Measurements from ENCODE around the gene UTP4. TPM values are rescaled to one million over a fixed set of nuclear protein-coding genes. Genes with fewer than 3 reads are reported as not detected.

The UTP4 gene
- total and polyA plus RNA-seq, 2 donors (not counting 3 experiments of a cell fraction or from before 2014, with no cell fraction given): 56.1 to 59.5 TPM

DNA sequence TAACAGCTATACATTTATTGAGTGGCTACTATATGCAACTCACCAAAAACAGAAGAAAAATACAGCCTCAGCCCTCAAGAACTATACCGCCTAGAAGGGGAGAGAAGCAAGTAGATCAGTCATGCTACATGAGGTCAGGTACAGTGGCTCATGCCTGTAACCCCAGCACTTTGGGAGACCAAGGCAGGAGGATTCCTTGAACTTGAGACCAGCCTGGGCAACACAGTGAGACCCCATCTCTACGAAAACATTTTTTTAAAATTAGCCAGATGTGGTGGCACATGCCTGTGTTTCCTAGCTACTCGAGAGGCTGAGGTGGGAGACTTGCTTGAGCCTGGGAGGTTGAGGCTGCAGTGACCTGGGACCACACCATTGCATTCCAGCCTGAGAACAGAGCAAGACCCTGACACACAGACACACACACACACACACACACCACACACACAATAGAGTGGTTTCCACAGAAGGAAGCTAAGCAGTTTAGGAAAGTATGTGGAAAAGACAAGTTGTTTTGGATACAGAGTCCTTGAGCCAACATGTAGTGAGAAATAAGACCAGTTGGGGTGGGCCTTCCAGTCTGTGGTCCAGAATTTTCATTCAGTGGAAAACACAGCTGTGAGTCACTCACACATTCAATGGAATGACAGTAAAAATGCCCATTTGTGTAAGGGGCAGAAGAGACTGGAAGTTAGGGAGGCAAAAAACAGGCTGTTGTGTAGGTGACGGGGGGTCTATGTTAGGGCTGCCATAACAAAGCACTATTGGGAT is 43.8 kb downstream of the UTP4 start:
- no peaks in the 10 kb centered on the region for H3K9me1 ChIP-seq (replicated peaks; ENCODE audit: control insufficient read depth, extremely low read depth, insufficient read depth, low read length)
- no peak overlapping the region for H2AFZ ChIP-seq (ENCODE audit: low read depth, low read length)
- FAIRE-seq (no peak), DNase-seq (ENCODE audit: low read depth, low spot score) (peak; percentile 29)
- no peaks in the 10 kb centered on the region for H3K9me3 ChIP-seq (replicated peaks; ENCODE audit: control insufficient read depth, insufficient read depth, low read length)
- no peaks in the 10 kb centered on the region for H4K20me1 ChIP-seq (replicated peaks; ENCODE audit: control insufficient read depth, extremely low read depth, insufficient read depth, low read length)
- POLR2A ChIA-PET: no interaction called here
- peaks cover 20% of the 10 kb centered on the region for H3K4me1 ChIP-seq (ENCODE audit: control insufficient read depth, extremely low read depth, insufficient read depth, low read length)
- H3K79me2 ChIP-seq (ENCODE audit: control insufficient read depth, insufficient read depth, low read length): no peaks in the 10 kb centered on the region
- BruUV-seq (replicated peaks): no TSS peak
- H3K4me2 ChIP-seq (ENCODE audit: insufficient read depth, low read length): no peak overlapping the region
- H3K9ac ChIP-seq (replicated peaks; ENCODE audit: extremely low read depth, insufficient read depth, low read length): no peak overlapping the region
- CTCF ChIA-PET: interaction anchor here (0.7 to 1.4 kb wide), 4 partner anchors 9 to 41 kb away, joined by 3 to 5 read pairs (median 4); partner anchors contain the start of gene SNTB2
- dilution Hi-C loops (cut with MboI; ENCODE audit: extremely low pct_ligation_motif_present, low sequenced_read_pairs) (no loop called here), intact Hi-C loops (cut with micrococcal nuclease) (no loop called here)
- H3K4me3 ChIP-seq (replicated peaks in 1 of 3; ENCODE audit: insufficient read depth in 1 of 3, low read depth in 1 of 3, low read length in 3 of 3): no peak overlapping the region
- TF ChIP-seq JUN (IDR thresholded peaks at IDR 0.05; ENCODE audit: borderline replicate concordance, insufficient read depth, insufficient read length, low read depth) (no peak), EZH2 (IDR thresholded peaks at IDR 0.05; ENCODE audit: borderline replicate concordance, low read depth, low read length, severe bottlenecking) (no peak), GATA2 (IDR thresholded peaks at IDR 0.05; ENCODE audit: insufficient read depth, insufficient read length, low read depth, low read length) (no peak), FOS (IDR thresholded peaks at IDR 0.05; ENCODE audit: borderline replicate concordance, insufficient read depth, low read length) (no peak), POLR2AphosphoS5 (IDR thresholded peaks at IDR 0.05; ENCODE audit: insufficient read depth, low read depth, low read length) (no peak), MYC (IDR thresholded peaks at IDR 0.05; ENCODE audit: low read depth, low read length) (no peak), POLR2A (IDR thresholded peaks at IDR 0.05; ENCODE audit: low read depth, low read length) (no peak)
- TF ChIP-seq, protein P1, sequence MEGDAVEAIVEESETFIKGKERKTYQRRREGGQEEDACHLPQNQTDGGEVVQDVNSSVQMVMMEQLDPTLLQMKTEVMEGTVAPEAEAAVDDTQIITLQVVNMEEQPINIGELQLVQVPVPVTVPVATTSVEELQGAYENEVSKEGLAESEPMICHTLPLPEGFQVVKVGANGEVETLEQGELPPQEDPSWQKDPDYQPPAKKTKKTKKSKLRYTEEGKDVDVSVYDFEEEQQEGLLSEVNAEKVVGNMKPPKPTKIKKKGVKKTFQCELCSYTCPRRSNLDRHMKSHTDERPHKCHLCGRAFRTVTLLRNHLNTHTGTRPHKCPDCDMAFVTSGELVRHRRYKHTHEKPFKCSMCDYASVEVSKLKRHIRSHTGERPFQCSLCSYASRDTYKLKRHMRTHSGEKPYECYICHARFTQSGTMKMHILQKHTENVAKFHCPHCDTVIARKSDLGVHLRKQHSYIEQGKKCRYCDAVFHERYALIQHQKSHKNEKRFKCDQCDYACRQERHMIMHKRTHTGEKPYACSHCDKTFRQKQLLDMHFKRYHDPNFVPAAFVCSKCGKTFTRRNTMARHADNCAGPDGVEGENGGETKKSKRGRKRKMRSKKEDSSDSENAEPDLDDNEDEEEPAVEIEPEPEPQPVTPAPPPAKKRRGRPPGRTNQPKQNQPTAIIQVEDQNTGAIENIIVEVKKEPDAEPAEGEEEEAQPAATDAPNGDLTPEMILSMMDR (IDR thresholded peaks at IDR 0.05; ENCODE audit: extremely low read depth in 1 of 2, insufficient read depth in 1 of 2, low read depth in 1 of 2, low read length in 2 of 2): no peak
- TF ChIP-seq, protein P2, sequence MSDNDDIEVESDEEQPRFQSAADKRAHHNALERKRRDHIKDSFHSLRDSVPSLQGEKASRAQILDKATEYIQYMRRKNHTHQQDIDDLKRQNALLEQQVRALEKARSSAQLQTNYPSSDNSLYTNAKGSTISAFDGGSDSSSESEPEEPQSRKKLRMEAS (IDR thresholded peaks at IDR 0.05; ENCODE audit: insufficient read depth, insufficient read length): no peak
- H3K27me3 ChIP-seq (ENCODE audit: control insufficient read depth in 2 of 2, insufficient read depth in 2 of 2, low read length in 2 of 2): no peaks in the 10 kb centered on the region
- H3K27ac ChIP-seq (ENCODE audit: insufficient read depth, low read depth, low read length): no peak overlapping the region
- no peaks in the 10 kb centered on the region for H3K36me3 ChIP-seq (ENCODE audit: control insufficient read depth in 2 of 2, extremely low read depth in 1 of 2, insufficient read depth in 2 of 2, low read length in 2 of 2)

All from endothelial cell of umbilical vein (primary cell).